HepG2 (cell line): Measurements from ENCODE around the gene ARHGEF12. TPM values are rescaled to one million over a fixed set of nuclear protein-coding genes. Genes with fewer than 3 reads are reported as not detected.

Source experiments
- ATAC-seq: fragments of 200-7000 bp; cut with Tn5 transposase; 3 replicates; pipeline ENCODE4 v1.9.1; 2020; ENCODE audit warnings: mild to moderate bottlenecking, moderate library complexity
- BruUV-seq: library from RNA; stranded (reverse); fragments of 400-500 nt; replicated peaks from 2 replicates; lab custom pipeline; 2021; lab: Mats Ljungman, UMichigan
- CTCF ChIA-PET: fragments of 300-600 bp; formaldehyde crosslinking; extraction: SDS; loops from one replicate; lab custom pipeline; 2021; ENCODE audit warnings: low total read pairs, inconsistent platforms, low intra/inter-chr PET ratio; lab: Yijun Ruan, JAX
- POLR2A ChIA-PET: fragments of 350-600 bp; sonication (Branson Sonifier 250); formaldehyde crosslinking; loops from one replicate; lab custom pipeline; 2020; ENCODE audit warnings: antibody characterized with exemption, inconsistent platforms; lab: Yijun Ruan, JAX
- DNase-seq: peaks from one replicate; pipeline ENCODE4 v3.0.0-alpha.2; 2015; ENCODE audit warnings: low spot score
- FAIRE-seq: peaks from 3 replicates; lab custom pipeline; 2011; peaks lifted over from hg19 to GRCh38; lab: Jason Lieb, UNC
- H2AFZ ChIP-seq: one replicate; pipeline ENCODE4 v1.6.1; 2011; ENCODE audit warnings: low read length, inconsistent platforms
- H3K27ac ChIP-seq: fragments of 300-600 bp; 3 replicates; pipeline ENCODE4 v1.8.0; 2011; ENCODE audit warnings: mixed run types, mild to moderate bottlenecking, mixed read lengths, low read length, inconsistent platforms; ENCODE audit not compliant: insufficient read depth; ENCODE audit errors: extremely low read length
- H3K27me3 ChIP-seq, 2 experiments: fragments of 200-600 bp in 1 of 2; 2 replicates in 1 of 2; 3 replicates in 1 of 2; pipeline versions ENCODE4 v1.6.0 to v1.8.0; 2011; ENCODE audit warnings: low read length in 2 of 2, mild to moderate bottlenecking in 2 of 2, moderate library complexity in 2 of 2, inconsistent platforms in 1 of 2; ENCODE audit not compliant: insufficient read depth in 2 of 2, control insufficient read depth in 1 of 2
- H3K36me3 ChIP-seq, 2 experiments: fragments of 200-600 bp in 1 of 2; replicated peaks in 1 of 2; 2 replicates in 1 of 2; 3 replicates in 1 of 2; pipeline versions ENCODE4 v1.5.1 to v1.8.0; 2011; ENCODE audit warnings: low read length in 2 of 2, inconsistent platforms in 1 of 2; ENCODE audit not compliant: insufficient read depth in 2 of 2, control insufficient read depth in 1 of 2
- H3K4me1 ChIP-seq: 2 replicates; pipeline ENCODE4 v1.5.1; 2012; ENCODE audit warnings: low read length, inconsistent platforms; ENCODE audit not compliant: insufficient read depth
- H3K4me2 ChIP-seq: 2 replicates; pipeline ENCODE4 v1.6.0; 2011; ENCODE audit warnings: low read depth, low read length, inconsistent platforms
- H3K4me3 ChIP-seq, 3 experiments: fragments of 200-600 bp in 1 of 3; sonication (generic), shearing (Covaris generic) in 1 of 3; replicated peaks in 1 of 3; 2 replicates each; pipeline ENCODE4 v1.5.1; 2011 to 2016; ENCODE audit warnings: low read length in 3 of 3, inconsistent platforms in 2 of 3, low read depth in 2 of 3, mild to moderate bottlenecking in 2 of 3, control low read depth in 1 of 3, mixed read lengths in 1 of 3; ENCODE audit not compliant: insufficient read depth in 1 of 3
- H3K79me2 ChIP-seq: one replicate; pipeline ENCODE4 v1.6.1; 2011; ENCODE audit warnings: low read length, inconsistent platforms; ENCODE audit not compliant: insufficient read depth
- H3K9ac ChIP-seq: 2 replicates; pipeline ENCODE4 v1.6.0; 2011; ENCODE audit warnings: mild to moderate bottlenecking, low read depth, low read length, inconsistent platforms; ENCODE audit not compliant: insufficient read depth
- H3K9me3 ChIP-seq: 2 replicates; pipeline ENCODE4 v1.5.1; 2012; ENCODE audit warnings: mild to moderate bottlenecking, low read length
- H4K20me1 ChIP-seq: 2 replicates; pipeline ENCODE4 v1.6.0; 2011; ENCODE audit warnings: inconsistent platforms, mild to moderate bottlenecking, low read length, moderate library complexity; ENCODE audit not compliant: insufficient read depth
- HHEX ChIP-seq: IDR thresholded peaks from 2 replicates; pipeline ENCODE4 v1.6.1; 2016; ENCODE audit warnings: control low read depth
- MAFF ChIP-seq: IDR thresholded peaks from 2 replicates; pipeline ENCODE4 v1.6.1; 2011; ENCODE audit warnings: low read depth, low read length, improper control_type of control experiment
- MAFK ChIP-seq, 2 experiments: IDR thresholded peaks in 1 of 2; conservative IDR thresholded peaks in 1 of 2; 2 replicates each; pipeline ENCODE4 v1.6.1; 2011; ENCODE audit warnings: improper control_type of control experiment in 2 of 2, low read length in 2 of 2
- NFE2 ChIP-seq: sonication (generic); formaldehyde crosslinking; IDR thresholded peaks from 2 replicates; pipeline ENCODE4 v1.4.0; 2020; ENCODE audit warnings: missing genetic modification reagents
- NFE2L2 ChIP-seq: fragments of 150-350 bp; IDR thresholded peaks from 2 replicates; pipeline ENCODE4 v1.6.1; 2014; ENCODE audit warnings: low read length
- NR2F6 ChIP-seq, 2 experiments: IDR thresholded peaks; 2 replicates each; pipeline ENCODE4 v1.6.1; 2016; ENCODE audit warnings: antibody characterized with exemption in 1 of 2, mild to moderate bottlenecking in 1 of 2
- PHF8 ChIP-seq: sonication (generic); formaldehyde crosslinking; IDR thresholded peaks from 2 replicates; pipeline ENCODE4 v1.5.0; 2020; ENCODE audit warnings: missing genetic modification reagents
- RBFOX2 ChIP-seq: fragments of 200-400 bp; formaldehyde crosslinking; IDR thresholded peaks from 2 replicates; pipeline ENCODE4 v1.6.1; 2017; ENCODE audit warnings: low read depth, mild to moderate bottlenecking, low read length
- SRF ChIP-seq: IDR thresholded peaks from 2 replicates; pipeline ENCODE4 v1.6.1; 2011; ENCODE audit warnings: mild to moderate bottlenecking, low read depth, low read length, moderate library complexity
- SSRP1 ChIP-seq: IDR thresholded peaks from 2 replicates; pipeline ENCODE4 v1.6.1; 2016; ENCODE audit warnings: control low read depth
- TAF1 ChIP-seq: sonication (generic); formaldehyde crosslinking; IDR thresholded peaks from 2 replicates; pipeline ENCODE4 v1.4.0; 2020; ENCODE audit warnings: missing genetic modification reagents
- ZBTB37 ChIP-seq: sonication (generic); formaldehyde crosslinking; IDR thresholded peaks from 2 replicates; pipeline ENCODE4 v1.4.0; 2020; ENCODE audit warnings: mild to moderate bottlenecking, missing genetic modification reagents
- ZNF557 ChIP-seq: sonication (generic); formaldehyde crosslinking; IDR thresholded peaks from 2 replicates; pipeline ENCODE4 v1.4.0; 2020; ENCODE audit warnings: missing genetic modification reagents
- ZNF788 ChIP-seq: sonication (generic); formaldehyde crosslinking; IDR thresholded peaks from 2 replicates; pipeline ENCODE4 v1.5.0; 2020; ENCODE audit warnings: mild to moderate bottlenecking, missing genetic modification reagents, borderline replicate concordance
- WGBS: methylation state at CpG from one replicate; pipeline ENCODE4 v1.1.6; 2017; ENCODE audit warnings: low lambda C conversion rate; 5-methylcytosine and 5-hydroxymethylcytosine counted together
- in situ Hi-C: cut with HindIII; loops from 2 replicates; pipeline ENCODE4 v1.10.0; 2017; ENCODE audit warnings: low pct_unique_long_range_greater_than_20kb; ENCODE audit not compliant: extremely low pct_ligation_motif_present
- intact Hi-C: fragments of 100-400 bp; cut with micrococcal nuclease; formaldehyde crosslinking; loops from one replicate; pipeline ENCODE4 v1.10.0; 2022; ENCODE audit not compliant: unreplicated experiment
- polyA plus RNA-seq, 8 experiments: library from polyadenylated mRNA; depleted of rRNA in 3 of 8; stranded (reverse) in 7 of 8; unstranded in 1 of 8; fragments of >200 nt; fragmentation: Illumina TruSeq in 4 of 8; extraction: Trizol in 4 of 8; gene quantifications; 2 replicates each; pipeline versions ENCODE4 v1.2.1 to v1.2.3, GENCODE V29; 2011 to 2016; ENCODE audit warnings: low read depth in 4 of 8, missing spikeins in 1 of 8, mixed read lengths in 1 of 8; ENCODE audit not compliant: insufficient read depth in 1 of 8
- total RNA-seq, 5 experiments: library from RNA; depleted of rRNA; stranded (reverse); fragments of >200 nt; fragmentation: Illumina TruSeq; extraction: Trizol; gene quantifications; 2 replicates each; pipeline ENCODE4 v1.2.3, GENCODE V29; 2016; ENCODE audit warnings: low read depth in 1 of 5
- TF ChIP-seq, protein P1 (sequence below): sonication (generic); formaldehyde crosslinking; IDR thresholded peaks from 2 replicates; pipeline ENCODE4 v1.8.1; 2023; ENCODE audit warnings: mild to moderate bottlenecking, moderate library complexity, missing genetic modification reagents
- TF ChIP-seq, protein P2 (sequence below): sonication (generic); formaldehyde crosslinking; IDR thresholded peaks from 2 replicates; pipeline ENCODE4 v1.4.0; 2020; ENCODE audit warnings: missing genetic modification reagents
- TF ChIP-seq, protein P3 (sequence below): sonication (generic); formaldehyde crosslinking; IDR thresholded peaks from 2 replicates; pipeline ENCODE4 v1.5.0; 2020; ENCODE audit warnings: missing genetic modification reagents, mild to moderate bottlenecking, borderline replicate concordance

ARHGEF12 gene
- total and polyA plus RNA-seq, 2 of the 13 experiments (the other 11 are each of a cell fraction or from before 2014, with no cell fraction given) = 17.9 to 54.4 TPM

DNA sequence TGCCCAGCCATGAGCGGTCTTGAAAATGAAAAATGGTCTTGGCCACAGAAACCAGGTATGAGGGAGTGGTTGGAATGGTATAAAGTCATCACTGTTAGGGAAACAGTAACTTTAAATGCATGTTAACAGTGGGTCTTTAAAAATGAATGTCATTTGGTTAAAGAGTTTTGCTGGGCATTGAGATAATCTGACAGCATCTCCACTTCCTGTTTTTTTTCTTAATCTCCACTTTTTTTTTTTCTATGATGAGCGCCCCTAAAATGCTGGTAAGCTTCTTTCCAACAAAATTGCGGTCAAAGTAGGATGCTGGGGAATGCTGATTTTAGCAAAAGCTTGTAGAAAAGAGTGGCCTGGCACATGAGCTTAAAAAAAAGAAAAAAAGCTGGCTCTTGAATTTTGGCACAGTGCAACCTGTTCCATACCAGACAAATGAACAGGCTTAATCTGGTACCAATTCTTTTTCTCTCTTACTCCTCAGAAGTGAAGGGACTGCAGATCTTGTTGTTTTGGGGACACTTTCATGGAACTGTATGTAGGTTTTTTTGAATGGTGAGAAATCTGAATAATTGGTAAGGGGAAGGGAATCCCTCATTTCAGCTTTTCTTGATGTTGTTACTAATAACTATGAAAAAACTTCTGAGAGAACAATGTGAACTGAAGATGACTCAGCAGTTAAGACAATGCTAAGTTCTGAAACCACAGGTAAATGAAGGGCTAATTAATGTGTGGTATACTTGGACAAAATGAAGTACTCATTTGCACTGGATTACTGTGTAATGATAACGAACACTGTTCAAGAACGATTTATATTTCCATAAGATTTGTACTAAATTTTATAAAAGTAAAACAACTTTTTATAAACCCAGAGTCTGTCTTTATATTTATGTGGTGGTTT, 3.1 kb upstream of the ARHGEF12 start:
- Histone ChIP-seq H3K9me3 (no peaks in the 10 kb centered on the region), H3K36me3 (peaks cover 0 to 2% of the 10 kb centered on the region in 2 experiments; a peak in 2 of 5 replicates)
- no peak for FAIRE-seq
- POLR2A ChIA-PET = no interaction called here
- CTCF ChIA-PET = no interaction called here
- intact Hi-C loops = no loop called here
- no peak for TF ChIP-seq ZNF788 (CRISPR knock-in tag)
- TF ChIP-seq MAFK (conservative IDR thresholded peaks at IDR 0.05 in 1 of 2, IDR thresholded peaks at IDR 0.05 in 1 of 2; ENCODE audit: low read length in 2 of 2) = peak; percentile 65 to 70
- TF ChIP-seq, protein P1, sequence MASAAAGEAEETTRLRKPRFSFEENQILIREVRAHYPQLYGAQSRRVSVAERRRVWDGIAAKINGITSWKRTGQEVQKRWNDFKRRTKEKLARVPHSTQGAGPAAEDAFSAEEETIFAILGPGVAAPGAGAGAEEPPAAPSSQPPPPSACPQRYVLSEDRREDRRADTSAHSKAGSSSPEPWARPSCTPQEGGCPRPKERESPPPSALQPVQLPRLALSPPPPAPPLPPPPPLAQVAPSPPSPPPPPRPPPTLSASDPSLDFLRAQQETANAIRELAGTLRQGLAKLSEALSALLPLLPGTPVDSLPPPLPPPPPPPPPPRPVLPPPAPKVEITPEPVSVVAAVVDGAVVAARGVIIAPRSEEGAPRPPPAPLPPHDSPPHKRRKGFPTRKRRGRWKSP (CRISPR knock-in tag) = no peak
- TF ChIP-seq, protein P2, sequence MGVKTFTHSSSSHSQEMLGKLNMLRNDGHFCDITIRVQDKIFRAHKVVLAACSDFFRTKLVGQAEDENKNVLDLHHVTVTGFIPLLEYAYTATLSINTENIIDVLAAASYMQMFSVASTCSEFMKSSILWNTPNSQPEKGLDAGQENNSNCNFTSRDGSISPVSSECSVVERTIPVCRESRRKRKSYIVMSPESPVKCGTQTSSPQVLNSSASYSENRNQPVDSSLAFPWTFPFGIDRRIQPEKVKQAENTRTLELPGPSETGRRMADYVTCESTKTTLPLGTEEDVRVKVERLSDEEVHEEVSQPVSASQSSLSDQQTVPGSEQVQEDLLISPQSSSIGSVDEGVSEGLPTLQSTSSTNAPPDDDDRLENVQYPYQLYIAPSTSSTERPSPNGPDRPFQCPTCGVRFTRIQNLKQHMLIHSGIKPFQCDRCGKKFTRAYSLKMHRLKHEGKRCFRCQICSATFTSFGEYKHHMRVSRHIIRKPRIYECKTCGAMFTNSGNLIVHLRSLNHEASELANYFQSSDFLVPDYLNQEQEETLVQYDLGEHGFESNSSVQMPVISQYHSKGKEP (CRISPR knock-in tag) = no peak
- peak; percentile 58; the same call in 1 of the 2 replicates for TF ChIP-seq MAFF
- no peak for TF ChIP-seq HHEX (CRISPR knock-in tag)
- TF ChIP-seq ZBTB37 (CRISPR knock-in tag) = no peak
- no peak for TF ChIP-seq SSRP1 (CRISPR knock-in tag)
- TF ChIP-seq PHF8 (CRISPR knock-in tag) = no peak
- TF ChIP-seq, protein P3, sequence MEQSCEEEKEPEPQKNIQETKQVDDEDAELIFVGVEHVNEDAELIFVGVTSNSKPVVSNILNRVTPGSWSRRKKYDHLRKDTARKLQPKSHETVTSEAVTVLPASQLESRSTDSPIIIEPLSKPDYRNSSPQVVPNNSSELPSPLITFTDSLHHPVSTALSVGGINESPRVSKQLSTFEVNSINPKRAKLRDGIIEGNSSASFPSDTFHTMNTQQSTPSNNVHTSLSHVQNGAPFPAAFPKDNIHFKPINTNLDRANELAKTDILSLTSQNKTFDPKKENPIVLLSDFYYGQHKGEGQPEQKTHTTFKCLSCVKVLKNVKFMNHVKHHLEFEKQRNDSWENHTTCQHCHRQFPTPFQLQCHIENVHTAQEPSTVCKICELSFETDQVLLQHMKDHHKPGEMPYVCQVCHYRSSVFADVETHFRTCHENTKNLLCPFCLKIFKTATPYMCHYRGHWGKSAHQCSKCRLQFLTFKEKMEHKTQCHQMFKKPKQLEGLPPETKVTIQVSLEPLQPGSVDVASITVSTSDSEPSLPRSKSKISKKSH (CRISPR knock-in tag) = no peak
- peak; percentile 92 for TF ChIP-seq NFE2L2
- no peak for TF ChIP-seq SRF
- TF ChIP-seq NFE2 (CRISPR knock-in tag) = peak; percentile 42; the same call in 1 of the 2 replicates
- no peak for TF ChIP-seq ZNF557 (CRISPR knock-in tag)
- no peak for TF ChIP-seq RBFOX2
- TF ChIP-seq TAF1 (CRISPR knock-in tag) = no peak
- TF ChIP-seq NR2F6 (IDR thresholded peaks at IDR 0.05) = no peak
- TF ChIP-seq NR2F6 (CRISPR knock-in tag; IDR thresholded peaks at IDR 0.05) = no peak
- TF ChIP-seq, all 625 proteins: peak for 4
- Histone ChIP-seq H3K4me3 (no peak overlapping the region), H3K27ac (no peak overlapping the region), H3K79me2 (peaks cover 15% of the 10 kb centered on the region), H3K9ac (no peak overlapping the region), H3K27me3 (no peaks in the 10 kb centered on the region; a peak in 1 of 5 replicates), H2AFZ (no peak overlapping the region), H3K4me2 (no peak overlapping the region), H4K20me1 (no peaks in the 10 kb centered on the region), H3K4me1 (peaks cover 2% of the 10 kb centered on the region; the same call in 1 of the 2 replicates)
- BruUV-seq = no TSS peak
- no peak for ATAC-seq
- in situ Hi-C loops = no loop called here
- DNase-seq = no peak
- WGBS = 94% methylated on average over 5 of the region's 5 CpGs
